ENCODE data around the gene RHO.
"Not testable (repeated sequence)": the region's sequence is repeated elsewhere in the genome, so short reads cannot be mapped to it uniquely, and the experiment has no call there.

RHO gene

GRCh38 chr3:129500334-129500658 lies 28.1 kb upstream of the RHO start:
- no peak for DNase-seq

- no peak for DNase-seq
These were observed 26.8 kb upstream of the RHO start for GRCh38 chr3:129501630-129502029.

- no peak for DNase-seq
These were observed 25.6 kb upstream of the RHO start for GRCh38 chr3:129502641-129503408.

DNA sequence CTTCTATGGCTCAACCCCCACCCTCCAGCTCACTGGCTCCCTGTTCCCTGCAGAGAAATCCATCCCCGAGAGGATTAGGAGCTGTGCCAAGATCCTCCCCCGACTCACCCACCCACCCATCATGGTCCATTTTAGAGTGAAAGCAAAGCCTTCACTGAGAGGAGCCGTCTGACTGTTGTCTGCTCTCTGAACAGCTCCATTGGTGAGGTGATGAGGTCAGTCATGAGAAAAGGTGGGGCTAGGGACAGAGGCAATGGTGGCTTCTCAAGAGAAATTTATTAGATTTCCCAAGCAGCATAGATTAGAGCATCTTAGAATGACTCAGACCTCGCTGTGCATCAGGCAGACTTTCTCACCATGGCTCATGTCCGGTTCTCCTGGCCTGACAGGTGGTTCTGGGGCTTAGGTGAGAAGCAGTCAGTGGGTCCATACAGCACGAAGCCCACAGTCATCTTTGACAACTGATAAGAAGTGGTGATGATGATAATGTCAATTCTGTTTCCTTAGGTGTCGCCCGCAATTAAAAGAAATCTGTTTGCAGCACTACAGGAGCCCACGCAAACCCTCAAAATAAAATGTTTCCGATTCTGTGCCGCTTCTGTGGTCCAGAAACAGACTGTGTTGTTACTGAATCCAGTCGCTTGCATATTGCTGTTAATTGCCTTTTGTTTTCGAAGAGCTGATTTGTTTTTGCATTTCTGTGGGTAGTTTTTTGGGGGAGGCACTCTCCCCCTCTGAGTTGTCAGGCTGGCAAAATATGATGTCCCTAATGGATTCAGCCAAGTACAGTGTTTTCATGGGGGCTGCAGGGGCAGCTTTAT lies 24.8 kb upstream of the RHO start:
- DNase-seq = no peak

- no peak for DNase-seq
These were observed 23.9 kb upstream of the RHO start for GRCh38 chr3:129504471-129505100.

DNA sequence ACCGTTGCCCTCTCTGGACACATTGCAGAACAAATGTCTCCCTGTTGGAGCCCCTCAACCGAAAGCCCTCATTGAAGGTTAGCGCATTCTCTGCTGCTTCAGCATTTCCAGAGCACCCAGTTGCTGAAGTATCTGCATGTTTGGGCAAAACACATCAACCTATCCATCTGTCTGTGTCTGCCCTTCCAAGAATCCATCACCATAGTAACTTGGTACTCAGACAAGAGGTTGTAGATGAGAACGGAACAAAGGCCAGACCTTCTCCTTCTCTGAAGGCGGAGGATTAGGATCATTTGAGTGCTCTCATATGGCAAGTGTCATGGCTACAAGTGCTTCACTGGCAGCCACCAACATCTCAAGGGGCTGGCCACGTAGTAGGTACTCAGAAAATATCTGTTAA lies 23.1 kb upstream of the RHO start:
- DNase-seq = no peak

DNA sequence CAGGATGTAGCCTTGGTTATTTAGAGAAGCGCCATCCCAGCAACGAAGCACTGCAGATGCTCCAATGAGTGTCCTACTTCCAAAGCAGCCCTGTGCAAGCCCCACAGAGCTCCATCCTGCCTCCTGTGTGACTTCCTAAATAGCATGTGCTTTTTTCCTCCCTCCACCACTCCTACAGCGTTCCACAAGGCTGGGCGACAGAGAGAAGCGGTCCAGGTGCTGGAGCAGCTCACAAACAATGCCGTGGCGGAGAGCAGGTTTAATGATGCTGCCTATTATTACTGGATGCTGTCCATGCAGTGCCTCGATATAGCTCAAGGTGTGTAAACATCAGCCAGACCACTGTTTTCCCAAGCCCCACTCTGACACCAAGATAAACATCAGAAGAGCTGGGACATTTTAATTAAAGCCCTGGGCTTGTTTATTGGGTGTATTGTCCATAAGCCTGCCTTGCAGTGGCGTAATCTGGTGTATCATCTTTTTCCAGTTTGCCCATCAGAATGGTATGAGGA lies 22.2 kb upstream of the RHO start:
- no peak for DNase-seq

DNA sequence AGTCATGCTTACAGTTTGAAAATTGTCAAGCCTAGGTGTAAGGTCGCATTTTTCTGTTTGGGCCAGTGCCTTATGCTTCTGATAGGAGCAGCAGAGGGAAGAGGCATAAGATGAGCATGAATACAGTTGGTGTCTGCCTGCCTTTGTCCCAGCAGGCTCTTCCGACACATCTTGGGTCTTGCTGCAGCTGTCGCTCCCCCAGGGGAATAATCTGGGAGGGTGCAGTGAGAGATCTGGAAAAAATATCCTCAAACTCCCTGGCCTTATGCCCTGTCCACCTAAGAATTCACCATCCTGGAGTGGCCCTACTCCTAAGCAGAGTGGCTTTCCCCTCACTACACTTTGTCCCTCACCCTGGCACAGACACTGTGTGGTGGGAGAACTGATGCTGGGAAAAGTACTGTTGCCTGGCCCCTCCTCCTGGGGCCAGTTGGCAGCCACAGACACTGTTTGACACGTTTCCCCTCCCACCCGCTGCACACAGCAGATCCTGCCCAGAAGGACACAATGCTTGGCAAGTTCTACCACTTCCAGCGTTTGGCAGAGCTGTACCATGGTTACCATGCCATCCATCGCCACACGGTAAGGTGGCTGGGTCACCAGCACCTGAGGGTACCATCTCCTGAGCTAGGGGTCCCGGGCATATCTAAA lies 21.1 kb upstream of the RHO start:
- DNase-seq = no peak

- DNase-seq = no peak
These were observed 15.8 kb upstream of the RHO start for GRCh38 chr3:129512595-129512994.

GRCh38 chr3:129513705-129514104 lies 14.7 kb upstream of the RHO start:
- DNase-seq = no peak

DNA sequence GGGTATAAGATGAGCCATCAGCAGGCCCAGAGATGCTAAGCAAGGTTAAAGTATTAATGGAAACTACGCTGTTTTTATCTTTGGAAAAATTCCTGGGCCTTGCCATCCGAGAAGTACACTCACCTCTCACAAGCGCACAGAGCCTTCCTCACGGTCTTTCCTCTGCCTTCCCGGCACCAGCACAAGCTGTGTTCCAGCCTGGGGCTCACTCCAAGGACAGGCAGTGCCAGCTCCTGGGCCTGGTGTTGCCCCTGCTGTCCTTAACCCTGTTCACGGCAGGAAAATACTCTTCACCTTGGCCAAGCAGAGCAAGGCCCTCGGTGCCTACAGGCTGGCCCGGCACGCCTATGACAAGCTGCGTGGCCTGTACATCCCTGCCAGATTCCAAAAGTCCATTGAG lies 14.3 kb upstream of the RHO start:
- no peak for DNase-seq

DNA sequence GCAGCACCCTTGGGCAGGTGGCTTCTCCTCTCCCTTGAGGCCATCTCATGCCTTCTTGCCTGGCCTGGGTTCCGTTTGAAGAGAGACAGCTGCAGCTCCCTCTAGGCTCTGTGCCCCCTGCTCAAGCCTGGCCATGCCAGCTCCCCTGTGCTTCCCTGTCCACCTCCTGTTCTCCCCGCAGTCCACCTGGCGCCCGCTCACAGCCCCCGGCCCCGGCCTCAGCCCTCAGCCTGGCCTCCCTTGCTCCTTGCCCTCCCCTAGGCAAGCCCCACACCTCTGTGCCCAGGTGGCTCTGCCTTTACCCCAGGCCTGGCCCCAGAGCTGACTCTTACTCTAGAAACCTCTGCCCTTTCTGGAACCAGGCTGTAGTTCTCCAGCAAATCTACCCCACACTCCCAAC lies 13.9 kb upstream of the RHO start:
- DNase-seq = no peak

DNA sequence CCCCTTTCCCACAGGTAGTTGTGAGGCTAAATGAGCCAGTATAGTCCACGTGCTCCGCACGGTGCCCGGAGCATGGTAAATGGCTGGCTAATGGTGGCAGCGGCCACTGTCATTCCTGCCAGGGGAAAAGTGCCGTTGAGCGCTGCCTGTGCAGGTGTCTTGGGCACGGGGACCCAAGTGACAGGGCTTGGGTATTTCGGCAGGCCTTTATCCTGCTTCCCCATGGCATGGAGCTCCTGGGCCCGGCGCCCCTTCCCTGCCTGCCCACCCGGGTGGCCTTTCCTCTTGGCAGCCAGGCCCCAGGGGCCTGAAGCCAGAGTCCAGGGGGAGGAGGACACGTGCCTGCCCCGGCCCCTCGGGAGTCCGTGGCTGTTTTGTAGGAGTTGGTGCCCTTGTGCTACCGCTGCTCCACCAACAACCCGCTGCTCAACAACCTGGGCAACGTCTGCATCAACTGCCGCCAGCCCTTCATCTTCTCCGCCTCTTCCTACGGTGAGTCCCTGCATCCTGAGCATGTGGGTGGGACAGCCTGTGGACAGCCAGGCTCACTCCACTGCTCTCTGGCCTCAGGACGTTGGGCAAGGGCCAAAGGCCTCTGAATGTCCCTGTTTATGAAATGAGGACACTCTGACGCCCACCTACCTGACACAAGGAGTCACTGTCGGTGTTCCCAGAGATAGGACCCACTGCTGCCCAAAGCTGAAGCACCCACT lies 13.2 kb upstream of the RHO start:
- DNase-seq = not testable (repeated sequence)

DNA sequence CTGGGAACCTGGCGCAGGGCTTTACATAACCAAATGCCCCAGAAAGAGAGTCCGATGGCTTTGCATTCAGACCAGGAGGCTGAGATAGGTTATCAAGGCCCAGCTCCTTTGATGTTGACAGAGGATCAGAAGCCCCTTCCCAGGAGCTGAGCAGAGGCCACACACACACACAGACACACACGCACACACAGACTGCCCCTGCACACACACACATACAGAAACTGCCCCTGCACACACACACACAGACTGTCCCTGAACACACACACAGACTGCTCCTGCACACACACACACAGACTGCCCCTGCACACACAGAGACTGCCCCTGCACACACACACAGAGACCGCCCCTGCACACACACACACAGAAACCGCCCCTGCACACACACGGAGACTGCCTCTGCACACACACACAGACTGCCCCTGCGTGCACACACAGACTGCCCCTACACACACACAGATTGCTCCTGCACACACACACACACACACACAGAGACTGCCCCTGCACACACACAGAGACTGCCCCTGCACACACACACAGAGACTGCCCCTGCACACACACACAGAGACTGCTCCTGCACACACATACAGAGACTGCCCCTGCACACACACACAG lies 12.5 kb upstream of the RHO start:
- DNase-seq = not testable (repeated sequence)

DNA sequence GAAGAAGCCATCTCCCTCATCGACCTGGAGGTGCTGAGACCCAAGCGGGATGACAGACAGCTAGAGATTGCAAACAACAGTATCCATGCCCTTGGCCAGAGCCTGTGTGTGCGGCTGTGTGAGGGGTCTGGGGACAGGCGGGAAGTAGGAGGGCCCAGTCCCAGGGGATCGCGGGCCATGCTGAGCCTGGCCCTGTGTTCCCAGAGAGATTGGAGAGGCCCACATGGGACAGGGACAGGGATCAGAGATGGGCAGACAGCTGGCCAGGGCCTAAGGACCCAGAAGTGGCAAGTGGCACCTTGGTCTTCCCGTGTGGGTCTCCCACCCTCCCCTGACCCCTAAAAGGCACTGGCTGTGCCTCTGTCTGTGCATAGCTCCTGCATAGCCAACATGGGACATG lies 10.9 kb upstream of the RHO start:
- DNase-seq = no peak

DNA sequence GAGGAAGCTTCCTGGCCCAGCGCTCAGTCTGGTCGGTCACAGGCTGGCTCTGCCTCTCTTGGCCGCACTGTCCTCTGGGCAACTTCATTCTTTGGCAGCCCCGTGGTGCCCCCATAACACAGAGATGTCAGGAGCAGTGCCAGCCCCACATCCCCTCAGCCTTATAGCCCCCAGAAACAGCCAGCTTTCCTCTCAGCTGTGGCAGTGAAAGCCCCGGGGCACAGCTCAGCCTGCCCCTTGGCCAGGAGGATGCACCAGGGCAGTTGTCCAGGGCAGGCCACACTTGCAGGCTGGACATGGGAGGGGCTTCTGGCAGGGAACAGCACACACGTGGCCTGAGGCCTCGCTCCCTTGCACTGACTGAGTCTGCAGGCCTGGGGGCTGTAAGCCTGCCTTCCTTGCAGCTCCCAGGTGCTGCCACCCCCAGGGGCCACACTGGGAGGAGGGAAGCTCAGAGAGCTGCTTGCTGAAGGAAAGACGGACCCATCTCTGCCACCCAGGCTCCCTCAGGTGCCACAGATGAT lies 10.3 kb upstream of the RHO start:
- no peak for DNase-seq

DNA sequence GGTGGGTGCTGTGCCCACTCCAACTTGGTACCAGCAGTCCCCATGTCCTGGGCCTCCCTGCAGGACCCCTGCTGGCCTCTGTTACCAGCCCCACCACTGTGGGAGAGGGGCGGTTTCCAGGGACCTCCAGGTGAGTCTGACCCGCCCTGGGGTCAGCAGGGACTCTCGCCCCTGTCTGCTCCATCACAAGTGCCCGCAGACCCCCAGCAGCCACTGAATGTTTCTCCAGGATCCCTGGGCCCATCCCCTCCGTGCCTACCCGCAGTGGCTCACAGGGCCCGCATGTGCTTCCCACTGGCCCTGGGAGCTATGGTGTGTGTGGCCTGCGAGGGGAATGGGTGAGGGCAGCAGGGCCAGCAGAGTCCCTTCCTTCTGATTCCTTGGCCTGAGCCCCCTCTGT lies 9.9 kb upstream of the RHO start:
- DNase-seq = no peak

DNA sequence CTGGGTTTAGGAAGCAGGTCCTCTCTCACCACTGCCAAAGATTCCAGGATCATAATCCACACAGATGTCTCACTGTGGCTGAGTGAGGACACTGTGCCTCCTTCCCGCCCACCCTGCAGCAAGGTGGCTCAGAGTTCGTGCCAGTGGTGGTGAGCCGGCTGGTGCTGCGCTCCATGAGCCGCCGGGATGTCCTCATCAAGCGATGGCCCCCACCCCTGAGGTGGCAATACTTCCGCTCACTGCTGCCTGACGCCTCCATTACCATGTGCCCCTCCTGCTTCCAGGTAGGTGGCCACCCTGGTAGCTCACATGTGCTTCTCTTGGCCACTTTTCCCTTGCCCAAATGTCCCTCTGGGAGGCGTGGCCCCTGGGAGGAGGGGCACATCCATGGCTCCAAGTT lies 9.0 kb upstream of the RHO start:
- no peak for DNase-seq

- no peak for DNase-seq
These were observed 8.3 kb upstream of the RHO start for GRCh38 chr3:129519896-129520715.

DNA sequence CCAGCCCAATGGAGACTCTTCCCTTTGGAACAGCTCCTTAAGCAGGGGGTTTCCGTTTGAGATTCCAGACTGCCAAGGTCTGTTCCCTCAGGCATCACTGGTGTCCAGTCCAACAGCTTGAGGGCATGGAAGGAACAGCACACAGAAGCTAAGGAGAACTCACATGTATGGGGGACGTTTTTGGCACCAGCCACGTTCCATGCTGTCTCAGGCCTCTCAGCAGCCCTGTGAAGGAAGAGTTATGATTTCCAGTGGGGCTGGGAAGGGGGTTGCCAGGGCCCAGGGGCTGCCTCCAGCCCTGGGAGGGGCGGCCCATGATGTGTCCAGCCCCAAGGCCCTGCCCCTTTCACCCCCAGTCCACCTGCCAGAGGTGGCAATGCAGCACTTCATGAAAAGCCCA lies 7.5 kb upstream of the RHO start:
- DNase-seq = no peak

DNA sequence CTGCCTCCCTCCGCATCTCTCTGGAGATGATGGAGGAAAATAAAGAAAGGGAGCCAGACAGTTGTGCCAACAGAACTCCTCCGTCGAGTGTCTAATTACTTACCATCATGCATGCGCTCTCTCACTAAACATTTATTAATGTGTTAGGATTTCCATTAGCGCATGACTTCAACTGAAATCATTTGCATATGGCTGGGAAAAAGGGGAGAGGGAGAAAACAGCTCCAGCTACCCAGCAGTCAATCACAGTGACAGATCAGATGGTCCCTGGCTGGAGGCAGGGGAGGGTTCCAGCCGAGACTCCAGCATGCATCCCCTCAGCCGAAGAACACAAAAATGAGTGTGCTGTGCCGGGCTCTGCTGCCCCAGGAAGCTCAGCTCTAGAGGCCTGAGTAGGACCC lies 6.8 kb upstream of the RHO start:
- DNase-seq = no peak

Measured in NCI-H1930 (cell line).